GM10847 (cell line): ENCODE data around the gene FAM50A.
A peak's percentile ranks its signal among the peaks of the same experiment; 100 is the strongest.

ENCODE experiments used
- POLR2A ChIP-seq: IDR thresholded peaks from 2 replicates; pipeline ENCODE4 v1.6.1; 2011; ENCODE audit not compliant: insufficient read length; ENCODE audit errors: extremely low read depth

The FAM50A gene

GRCh38 chrX:154448484-154448883, 4.5 kb downstream of the FAM50A start:
- no peak for TF ChIP-seq POLR2A

- no peak for TF ChIP-seq POLR2A
These were observed 5.7 kb downstream of the FAM50A start for GRCh38 chrX:154449618-154450017.

DNA sequence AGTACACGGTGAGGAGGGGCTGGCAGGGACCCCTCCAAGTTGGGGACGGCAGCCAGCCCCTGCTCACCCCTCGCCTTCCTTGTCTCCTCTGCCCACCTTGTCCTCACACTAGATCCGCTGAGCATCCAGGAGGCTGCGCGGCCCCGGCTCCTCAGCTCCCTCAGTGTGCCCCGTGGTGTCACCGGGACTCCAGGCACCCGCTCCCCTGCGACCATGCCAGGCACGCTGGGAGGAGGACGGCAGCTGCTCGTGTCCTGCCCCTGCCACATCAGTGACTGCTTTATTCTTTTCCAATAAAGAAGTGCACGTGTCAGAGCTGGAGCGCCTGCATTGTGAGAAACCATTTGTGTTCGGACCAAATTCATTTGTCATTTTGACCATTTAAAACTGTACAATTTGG, 6.4 kb downstream of the FAM50A start:
- no peak for TF ChIP-seq POLR2A

- no peak for TF ChIP-seq POLR2A
These were observed 8.9 kb downstream of the FAM50A start for GRCh38 chrX:154452823-154453222.

GRCh38 chrX:154457491-154458115, 13.7 kb downstream of the FAM50A start:
- TF ChIP-seq POLR2A = no peak

- peak; percentile 74 for TF ChIP-seq POLR2A
These were observed 14.4 kb downstream of the FAM50A start, which contains the start of gene PLXNA3 for GRCh38 chrX:154458116-154458953. Gene PLXNA3, plus strand, starts transcription at chrX:154458281. Its CDS starts 1,903 bp downstream, at chrX:154460184.

- no peak for TF ChIP-seq POLR2A
These were observed 15.2 kb downstream of the FAM50A start for GRCh38 chrX:154458954-154459778.

DNA sequence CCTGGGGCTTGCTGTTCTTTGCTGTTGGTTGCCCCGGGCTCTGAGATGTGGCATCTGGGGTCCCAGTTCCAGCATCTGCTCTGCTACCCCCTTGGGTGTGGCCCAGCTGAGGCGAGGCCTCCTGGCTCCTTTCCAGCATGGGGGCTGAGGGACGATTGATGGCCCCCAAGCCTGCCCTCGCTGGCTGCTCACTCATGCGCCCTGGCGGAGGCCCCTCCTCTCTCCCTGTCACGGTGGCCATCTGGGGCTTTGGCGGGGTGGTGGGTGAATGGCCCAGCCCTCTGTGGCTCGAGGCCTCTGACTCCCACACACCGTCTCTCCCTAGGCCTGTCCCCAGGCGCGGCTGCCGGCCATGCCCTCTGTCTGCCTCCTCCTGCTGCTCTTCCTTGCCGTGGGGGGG, 15.9 kb downstream of the FAM50A start:
- TF ChIP-seq POLR2A = no peak

- no peak for TF ChIP-seq POLR2A
These were observed 16.4 kb downstream of the FAM50A start for GRCh38 chrX:154460326-154460725.

DNA sequence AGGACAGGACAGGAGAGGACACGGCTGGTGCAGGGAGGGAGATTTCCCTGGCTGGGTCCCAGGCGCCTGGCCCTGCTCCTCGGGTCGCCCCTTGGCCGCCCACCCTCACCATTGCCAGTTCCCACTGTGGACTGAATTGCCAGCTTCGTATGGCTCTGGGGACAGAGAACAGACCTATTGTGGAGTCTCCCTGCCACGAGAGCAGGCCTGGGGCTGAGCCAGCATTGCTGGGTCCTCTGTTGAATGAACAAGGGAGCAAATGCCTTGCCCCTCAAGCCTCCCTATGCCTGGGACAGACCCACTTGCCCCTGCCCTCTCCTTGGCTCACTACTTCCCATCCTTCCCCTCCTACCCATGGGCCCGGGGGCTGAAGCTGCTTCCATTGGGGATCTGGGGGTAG, 18.5 kb downstream of the FAM50A start:
- no peak for TF ChIP-seq POLR2A

GRCh38 chrX:154463611-154464220, 19.8 kb downstream of the FAM50A start:
- no peak for TF ChIP-seq POLR2A

DNA sequence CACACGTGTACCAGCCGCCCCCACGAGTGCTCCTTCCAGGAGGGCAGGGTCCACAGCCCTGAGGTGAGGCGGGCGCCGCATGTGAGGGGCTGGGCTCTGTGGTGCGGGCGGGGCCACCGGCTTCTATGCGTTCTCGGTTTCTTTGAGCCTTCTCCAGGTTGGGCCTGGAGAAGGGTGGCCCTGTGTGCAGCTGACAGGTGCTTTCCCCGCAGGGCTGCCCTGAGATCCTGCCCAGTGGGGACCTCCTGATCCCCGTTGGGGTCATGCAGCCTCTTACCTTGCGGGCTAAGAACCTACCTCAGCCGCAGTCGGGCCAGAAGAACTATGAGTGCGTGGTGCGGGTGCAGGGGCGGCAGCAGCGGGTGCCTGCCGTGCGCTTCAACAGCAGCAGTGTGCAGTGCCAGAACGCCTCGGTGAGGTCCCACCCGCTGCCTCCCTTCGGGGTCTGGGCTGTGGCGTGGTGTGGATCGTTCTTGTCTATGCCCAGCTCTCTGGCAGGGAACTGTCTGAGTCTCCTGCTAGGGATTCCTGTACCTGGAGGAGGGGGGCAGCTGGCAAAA, 20.9 kb downstream of the FAM50A start:
- no peak for TF ChIP-seq POLR2A

DNA sequence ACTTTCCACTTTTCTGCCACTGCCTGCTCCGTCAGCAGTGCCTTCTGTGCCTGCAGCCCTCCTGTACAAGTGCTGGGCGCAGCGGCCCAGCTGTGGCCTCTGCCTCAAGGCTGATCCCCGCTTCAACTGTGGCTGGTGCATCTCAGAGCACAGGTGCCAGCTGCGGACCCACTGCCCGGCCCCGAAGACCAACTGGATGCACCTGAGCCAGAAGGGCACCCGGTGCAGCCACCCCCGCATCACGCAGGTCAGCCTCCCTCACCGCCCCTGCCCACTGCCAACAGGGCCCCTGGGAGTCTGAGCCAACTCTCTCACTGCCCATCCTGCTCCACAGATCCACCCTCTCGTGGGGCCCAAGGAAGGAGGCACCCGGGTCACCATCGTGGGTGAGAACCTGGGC, 21.7 kb downstream of the FAM50A start:
- no peak for TF ChIP-seq POLR2A

GRCh38 chrX:154466036-154466435, 22.1 kb downstream of the FAM50A start:
- TF ChIP-seq POLR2A = no peak

DNA sequence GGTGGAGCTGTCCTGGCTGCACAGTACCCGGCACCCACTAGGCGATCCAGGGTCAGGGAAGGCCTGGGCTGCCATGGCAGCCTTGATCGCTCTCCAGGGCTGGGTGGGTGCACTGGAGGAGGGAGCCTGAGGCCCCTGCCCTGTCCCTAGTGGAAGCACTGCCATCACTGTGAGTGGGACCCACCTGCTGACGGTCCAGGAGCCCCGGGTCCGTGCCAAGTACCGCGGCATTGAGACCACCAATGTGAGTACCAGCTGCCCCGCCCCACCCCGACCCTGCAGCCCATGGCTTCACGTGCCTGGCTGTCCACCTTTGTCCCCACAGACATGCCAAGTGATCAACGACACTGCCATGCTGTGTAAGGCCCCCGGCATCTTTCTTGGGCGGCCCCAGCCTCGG, 23.0 kb downstream of the FAM50A start:
- no peak for TF ChIP-seq POLR2A
